K562 (cell line): Measurements from ENCODE around the gene FRMD7. TPM values are rescaled to one million over a fixed set of nuclear protein-coding genes. Genes with fewer than 3 reads are reported as not detected.

Experiments used
- ATAC-seq: fragments of 200-7000 bp; cut with Tn5 transposase; 3 replicates; pipeline ENCODE4 v1.9.1; 2020; ENCODE audit warnings: moderate library complexity
- BruUV-seq: library from RNA; stranded (reverse); fragments of 400-500 nt; replicated peaks from 2 replicates; lab custom pipeline; 2021; lab: Mats Ljungman, UMichigan
- CTCF ChIA-PET: fragments of 300-600 bp; formaldehyde crosslinking; extraction: SDS; loops from one replicate; lab custom pipeline; 2021; ENCODE audit warnings: low intra/inter-chr PET ratio; lab: Yijun Ruan, JAX
- POLR2A ChIA-PET: fragments of 300-600, 350-650 bp; sonication (Branson Sonifier 250); formaldehyde crosslinking; extraction: SDS; loops from one replicate; lab custom pipeline; 2021; ENCODE audit warnings: antibody characterized with exemption, inconsistent platforms; lab: Yijun Ruan, JAX
- DNase-seq, 4 experiments: peaks; one replicate each; pipeline versions ENCODE4 v3.0.0 to v3.0.0-alpha.2; 2011 to 2018; ENCODE audit warnings: low spot score in 3 of 4, mixed read lengths in 3 of 4; ENCODE audit errors: extremely low read depth in 1 of 4
- FAIRE-seq: peaks from 2 replicates; lab custom pipeline; 2011; peaks lifted over from hg19 to GRCh38; lab: Jason Lieb, UNC
- H2AFZ ChIP-seq: 2 replicates; pipeline ENCODE4 v1.6.0; 2011; ENCODE audit warnings: low read depth, low read length, control low read depth, inconsistent platforms
- H3K27ac ChIP-seq: fragments of 200-600 bp; 3 replicates; pipeline ENCODE4 v1.8.0; 2011; ENCODE audit warnings: low read depth, mild to moderate bottlenecking, control low read depth, inconsistent platforms, low read length, moderate library complexity, mixed read lengths; ENCODE audit errors: extremely low read depth
- H3K27me3 ChIP-seq, 2 experiments: fragments of 300-600 bp in 1 of 2; 2 replicates in 1 of 2; 3 replicates in 1 of 2; pipeline versions ENCODE4 v1.6.0 to v1.8.0; 2011; ENCODE audit warnings: inconsistent platforms in 2 of 2, low read length in 2 of 2, mild to moderate bottlenecking in 1 of 2, mixed read lengths in 1 of 2, moderate library complexity in 1 of 2; ENCODE audit not compliant: control insufficient read depth in 2 of 2, insufficient read depth in 2 of 2
- H3K36me3 ChIP-seq: fragments of 300-600 bp; 3 replicates; pipeline ENCODE4 v1.8.0; 2011; ENCODE audit warnings: mild to moderate bottlenecking, low read length, inconsistent platforms; ENCODE audit not compliant: control insufficient read depth, insufficient read depth
- H3K4me1 ChIP-seq, 2 experiments: fragments of 200-600 bp in 1 of 2; replicated peaks in 1 of 2; 2 replicates in 1 of 2; 3 replicates in 1 of 2; pipeline versions ENCODE4 v1.5.1 to v1.8.0; 2011; ENCODE audit warnings: inconsistent platforms in 2 of 2, low read length in 2 of 2, mild to moderate bottlenecking in 1 of 2, mixed read lengths in 1 of 2, moderate library complexity in 1 of 2; ENCODE audit not compliant: control insufficient read depth in 2 of 2, insufficient read depth in 2 of 2
- H3K4me2 ChIP-seq: 2 replicates; pipeline ENCODE4 v1.6.1; 2011; ENCODE audit warnings: low read length, control low read depth, inconsistent platforms, mixed read lengths; ENCODE audit not compliant: insufficient read depth
- H3K4me3 ChIP-seq: fragments of 200-600 bp; sonication (generic), shearing (Covaris generic); 2 replicates; pipeline ENCODE4 v1.5.1; 2016; ENCODE audit warnings: control low read depth, inconsistent platforms
- H3K79me2 ChIP-seq: fragments of 200-600 bp; 3 replicates; pipeline ENCODE4 v1.8.0; 2011; ENCODE audit warnings: low read length, inconsistent platforms; ENCODE audit not compliant: control insufficient read depth, insufficient read depth
- H3K9ac ChIP-seq, 2 experiments: 2 replicates each; pipeline versions ENCODE4 v1.6.0 to v1.6.1; 2011; ENCODE audit warnings: low read depth in 2 of 2, low read length in 2 of 2, control low read depth in 1 of 2, inconsistent platforms in 1 of 2, mild to moderate bottlenecking in 1 of 2, mixed read lengths in 1 of 2; ENCODE audit not compliant: insufficient read depth in 1 of 2
- H3K9me1 ChIP-seq: one replicate; pipeline ENCODE4 v1.6.0; 2011; ENCODE audit warnings: inconsistent platforms, mild to moderate bottlenecking, low read length, moderate library complexity; ENCODE audit not compliant: control insufficient read depth, insufficient read depth
- H3K9me3 ChIP-seq: replicated peaks from 2 replicates; pipeline ENCODE4 v1.5.1; 2011; ENCODE audit warnings: low read depth, low read length, inconsistent platforms; ENCODE audit not compliant: control insufficient read depth, insufficient read depth
- H4K20me1 ChIP-seq: replicated peaks from 2 replicates; pipeline ENCODE4 v1.6.1; 2011; ENCODE audit warnings: low read length, inconsistent platforms, mixed read lengths; ENCODE audit not compliant: control insufficient read depth, insufficient read depth
- BACH1 ChIP-seq: fragments of 200-800 bp; sonication (Bioruptor generic); IDR thresholded peaks from 2 replicates; pipeline ENCODE4 v1.6.1; 2016; ENCODE audit warnings: missing genetic modification characterization, missing compliant biosample characterization
- HLTF ChIP-seq: fragments of 450-650 bp; IDR thresholded peaks from 2 replicates; pipeline ENCODE4 v1.6.1; 2016
- NR1H2 ChIP-seq: sonication (generic); formaldehyde crosslinking; IDR thresholded peaks from 2 replicates; pipeline ENCODE4 v1.4.0; 2020; ENCODE audit warnings: mild to moderate bottlenecking, missing genetic modification reagents
- RBM15 ChIP-seq: fragments of 200-400 bp; formaldehyde crosslinking; IDR thresholded peaks from 2 replicates; pipeline ENCODE4 v1.6.1; 2018; ENCODE audit warnings: mild to moderate bottlenecking, low read length, moderate library complexity; ENCODE audit not compliant: insufficient read depth
- ZC3H4 ChIP-seq: sonication (generic); formaldehyde crosslinking; IDR thresholded peaks from 2 replicates; pipeline ENCODE4 v1.9.0; 2021; ENCODE audit warnings: missing genetic modification reagents, borderline replicate concordance
- ZNF143 ChIP-seq: sonication (generic); formaldehyde crosslinking; IDR thresholded peaks from 2 replicates; pipeline ENCODE4 v1.9.0; 2022; ENCODE audit warnings: mild to moderate bottlenecking, missing genetic modification reagents
- ZNF589 ChIP-seq: fragments of 200-800 bp; sonication (Bioruptor generic); IDR thresholded peaks from 2 replicates; pipeline ENCODE4 v1.6.1; 2016; ENCODE audit warnings: low read depth, missing genetic modification characterization, missing compliant biosample characterization
- ZNF830 ChIP-seq: fragments of 250-450 bp; sonication (Bioruptor Pico); IDR thresholded peaks from 2 replicates; pipeline ENCODE4 v1.5.0; 2021; ENCODE audit warnings: mild to moderate bottlenecking
- WGBS: fragments of 100-300 bp; shearing (Covaris generic); methylation state at CpG from one replicate; pipeline ENCODE4 v1.1.6; 2016; ENCODE audit warnings: low coverage, mixed read lengths; ENCODE audit not compliant: insufficient coverage; ENCODE audit errors: missing lambda C conversion rate; 5-methylcytosine and 5-hydroxymethylcytosine counted together
- in situ Hi-C: fragments of 300-500 bp; cut with MboI; formaldehyde crosslinking; loops from 4 replicates; pipeline ENCODE4 v1.15.0; 2018; ENCODE audit warnings: inconsistent platforms, mixed read lengths
- intact Hi-C: fragments of 100-400 bp; cut with micrococcal nuclease; formaldehyde crosslinking; loops from 2 replicates; pipeline ENCODE4 v1.14.2; 2022
- polyA plus RNA-seq, 8 experiments: library from polyadenylated mRNA; depleted of rRNA in 4 of 8; stranded (reverse) in 5 of 8; unstranded in 3 of 8; fragments of >200 nt; fragmentation: Nextera tagmentation in 2 of 8; fragmentation: Illumina TruSeq in 1 of 8; extraction: Ambion mirVana in 2 of 8; extraction: Trizol in 1 of 8; gene quantifications; 2 replicates each; pipeline versions ENCODE4 v1.2.1 to v1.2.3, GENCODE V29; 2011 to 2014; ENCODE audit warnings: inconsistent platforms in 1 of 8, missing spikeins in 1 of 8
- total RNA-seq, 7 experiments: library from RNA; depleted of rRNA in 6 of 7; stranded (reverse); fragments of >200 nt in 6 of 7; fragmentation: Illumina TruSeq in 2 of 7; extraction: Trizol in 2 of 7; gene quantifications; 2 replicates each; pipeline versions ENCODE4 v1.2.1 to v1.2.3, GENCODE V29; 2011 to 2021; ENCODE audit warnings: low replicate concordance in 1 of 7
- TF ChIP-seq, protein P1 (sequence below): sonication (generic); formaldehyde crosslinking; IDR thresholded peaks from 2 replicates; pipeline ENCODE4 v1.8.0; 2023; ENCODE audit warnings: missing genetic modification reagents, mild to moderate bottlenecking, borderline replicate concordance
- TF ChIP-seq, protein P2 (sequence below): sonication (generic); formaldehyde crosslinking; IDR thresholded peaks from 2 replicates; pipeline ENCODE4 v1.8.1; 2023; ENCODE audit warnings: mild to moderate bottlenecking, missing genetic modification reagents, moderate library complexity
- TF ChIP-seq, protein P3 (sequence below): fragments of 250-450 bp; sonication (Bioruptor Pico); IDR thresholded peaks from 2 replicates; pipeline ENCODE4 v1.5.0; 2021
- TF ChIP-seq, protein P4 (sequence below): IDR thresholded peaks from 2 replicates; pipeline ENCODE4 v1.6.1; 2011; ENCODE audit warnings: borderline replicate concordance, low read depth, mild to moderate bottlenecking, moderate library complexity, low read length; ENCODE audit not compliant: insufficient read depth, poor library complexity, severe bottlenecking

The FRMD7 gene
- total and polyA plus RNA-seq, 9 of the 15 experiments (the other 6 are each of a cell fraction or from before 2014, with no cell fraction given) = 0.06 to 0.09 TPM; not detected in 7

DNA sequence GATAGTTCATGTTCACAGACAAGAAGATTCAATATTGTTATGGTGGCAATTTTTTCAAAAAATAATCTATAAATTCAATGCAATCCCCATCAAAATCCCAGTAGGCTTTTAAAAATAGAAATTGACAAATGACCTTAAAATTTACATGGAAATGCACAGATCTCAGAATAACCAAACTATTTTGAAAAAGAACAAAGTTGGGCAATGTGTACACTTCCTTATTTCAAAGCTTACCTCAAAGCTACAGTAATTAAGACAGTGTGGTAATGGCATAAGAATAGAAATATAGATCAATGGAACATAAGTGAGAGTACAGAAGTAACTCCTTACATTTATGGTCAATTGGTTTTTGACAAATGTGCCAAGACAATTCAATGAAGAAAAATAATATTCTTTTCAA is 39.0 kb downstream of the FRMD7 start (continued):
- TF ChIP-seq, protein P1, sequence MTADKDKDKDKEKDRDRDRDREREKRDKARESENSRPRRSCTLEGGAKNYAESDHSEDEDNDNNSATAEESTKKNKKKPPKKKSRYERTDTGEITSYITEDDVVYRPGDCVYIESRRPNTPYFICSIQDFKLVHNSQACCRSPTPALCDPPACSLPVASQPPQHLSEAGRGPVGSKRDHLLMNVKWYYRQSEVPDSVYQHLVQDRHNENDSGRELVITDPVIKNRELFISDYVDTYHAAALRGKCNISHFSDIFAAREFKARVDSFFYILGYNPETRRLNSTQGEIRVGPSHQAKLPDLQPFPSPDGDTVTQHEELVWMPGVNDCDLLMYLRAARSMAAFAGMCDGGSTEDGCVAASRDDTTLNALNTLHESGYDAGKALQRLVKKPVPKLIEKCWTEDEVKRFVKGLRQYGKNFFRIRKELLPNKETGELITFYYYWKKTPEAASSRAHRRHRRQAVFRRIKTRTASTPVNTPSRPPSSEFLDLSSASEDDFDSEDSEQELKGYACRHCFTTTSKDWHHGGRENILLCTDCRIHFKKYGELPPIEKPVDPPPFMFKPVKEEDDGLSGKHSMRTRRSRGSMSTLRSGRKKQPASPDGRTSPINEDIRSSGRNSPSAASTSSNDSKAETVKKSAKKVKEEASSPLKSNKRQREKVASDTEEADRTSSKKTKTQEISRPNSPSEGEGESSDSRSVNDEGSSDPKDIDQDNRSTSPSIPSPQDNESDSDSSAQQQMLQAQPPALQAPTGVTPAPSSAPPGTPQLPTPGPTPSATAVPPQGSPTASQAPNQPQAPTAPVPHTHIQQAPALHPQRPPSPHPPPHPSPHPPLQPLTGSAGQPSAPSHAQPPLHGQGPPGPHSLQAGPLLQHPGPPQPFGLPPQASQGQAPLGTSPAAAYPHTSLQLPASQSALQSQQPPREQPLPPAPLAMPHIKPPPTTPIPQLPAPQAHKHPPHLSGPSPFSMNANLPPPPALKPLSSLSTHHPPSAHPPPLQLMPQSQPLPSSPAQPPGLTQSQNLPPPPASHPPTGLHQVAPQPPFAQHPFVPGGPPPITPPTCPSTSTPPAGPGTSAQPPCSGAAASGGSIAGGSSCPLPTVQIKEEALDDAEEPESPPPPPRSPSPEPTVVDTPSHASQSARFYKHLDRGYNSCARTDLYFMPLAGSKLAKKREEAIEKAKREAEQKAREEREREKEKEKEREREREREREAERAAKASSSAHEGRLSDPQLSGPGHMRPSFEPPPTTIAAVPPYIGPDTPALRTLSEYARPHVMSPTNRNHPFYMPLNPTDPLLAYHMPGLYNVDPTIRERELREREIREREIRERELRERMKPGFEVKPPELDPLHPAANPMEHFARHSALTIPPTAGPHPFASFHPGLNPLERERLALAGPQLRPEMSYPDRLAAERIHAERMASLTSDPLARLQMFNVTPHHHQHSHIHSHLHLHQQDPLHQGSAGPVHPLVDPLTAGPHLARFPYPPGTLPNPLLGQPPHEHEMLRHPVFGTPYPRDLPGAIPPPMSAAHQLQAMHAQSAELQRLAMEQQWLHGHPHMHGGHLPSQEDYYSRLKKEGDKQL (CRISPR knock-in tag) = no peak
- TF ChIP-seq HLTF (no peak), ZNF589 (no peak), ZNF830 (CRISPR knock-in tag) (no peak)

GRCh38 chrX:132086672-132087071 is 41.1 kb downstream of the FRMD7 start:
- Histone ChIP-seq H3K4me1 (no peaks in the 10 kb centered on the region), H3K9me1 (no peaks in the 10 kb centered on the region), H3K79me2 (no peaks in the 10 kb centered on the region), H3K36me3 (no peaks in the 10 kb centered on the region), H3K4me3 (no peak overlapping the region), H4K20me1 (no peaks in the 10 kb centered on the region), H3K27me3 (peaks cover 0 to 5% of the 10 kb centered on the region in 2 experiments; a peak in 3 of 5 replicates), H3K9ac (no peak overlapping the region), H2AFZ (no peak overlapping the region), H3K9me3 (no peaks in the 10 kb centered on the region; the same call in 1 of the 2 replicates), H3K27ac (no peak overlapping the region), H3K4me2 (no peak overlapping the region)
- FAIRE-seq (no peak), ATAC-seq (no peak), DNase-seq (no peak)
- in situ Hi-C loops = loop anchor here (10.0 to 25.0 kb wide), 2 partner anchors 128 to 526 kb away; partner anchors contain the start of gene RAP2C
- no TSS peak for BruUV-seq
- WGBS = 0% methylated on average over 2 of the region's 2 CpGs
- ChIA-PET CTCF (interaction anchor here (0.6 kb wide), 1 partner anchor 65 kb away, joined by 3 read pairs; no protein-coding TSS in a partner anchor), POLR2A (no interaction called here)
- intact Hi-C loops = no loop called here
- TF ChIP-seq ZC3H4 (CRISPR knock-in tag) (no peak), NR1H2 (CRISPR knock-in tag) (no peak), BACH1 (tag) (no peak), RBM15 (no peak), ZNF143 (CRISPR knock-in tag) (no peak)
- TF ChIP-seq, protein P2, sequence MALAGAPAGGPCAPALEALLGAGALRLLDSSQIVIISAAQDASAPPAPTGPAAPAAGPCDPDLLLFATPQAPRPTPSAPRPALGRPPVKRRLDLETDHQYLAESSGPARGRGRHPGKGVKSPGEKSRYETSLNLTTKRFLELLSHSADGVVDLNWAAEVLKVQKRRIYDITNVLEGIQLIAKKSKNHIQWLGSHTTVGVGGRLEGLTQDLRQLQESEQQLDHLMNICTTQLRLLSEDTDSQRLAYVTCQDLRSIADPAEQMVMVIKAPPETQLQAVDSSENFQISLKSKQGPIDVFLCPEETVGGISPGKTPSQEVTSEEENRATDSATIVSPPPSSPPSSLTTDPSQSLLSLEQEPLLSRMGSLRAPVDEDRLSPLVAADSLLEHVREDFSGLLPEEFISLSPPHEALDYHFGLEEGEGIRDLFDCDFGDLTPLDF = no peak
- TF ChIP-seq, protein P3, sequence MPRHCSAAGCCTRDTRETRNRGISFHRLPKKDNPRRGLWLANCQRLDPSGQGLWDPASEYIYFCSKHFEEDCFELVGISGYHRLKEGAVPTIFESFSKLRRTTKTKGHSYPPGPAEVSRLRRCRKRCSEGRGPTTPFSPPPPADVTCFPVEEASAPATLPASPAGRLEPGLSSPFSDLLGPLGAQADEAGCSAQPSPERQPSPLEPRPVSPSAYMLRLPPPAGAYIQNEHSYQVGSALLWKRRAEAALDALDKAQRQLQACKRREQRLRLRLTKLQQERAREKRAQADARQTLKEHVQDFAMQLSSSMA (CRISPR knock-in tag) = no peak
- TF ChIP-seq, protein P4, sequence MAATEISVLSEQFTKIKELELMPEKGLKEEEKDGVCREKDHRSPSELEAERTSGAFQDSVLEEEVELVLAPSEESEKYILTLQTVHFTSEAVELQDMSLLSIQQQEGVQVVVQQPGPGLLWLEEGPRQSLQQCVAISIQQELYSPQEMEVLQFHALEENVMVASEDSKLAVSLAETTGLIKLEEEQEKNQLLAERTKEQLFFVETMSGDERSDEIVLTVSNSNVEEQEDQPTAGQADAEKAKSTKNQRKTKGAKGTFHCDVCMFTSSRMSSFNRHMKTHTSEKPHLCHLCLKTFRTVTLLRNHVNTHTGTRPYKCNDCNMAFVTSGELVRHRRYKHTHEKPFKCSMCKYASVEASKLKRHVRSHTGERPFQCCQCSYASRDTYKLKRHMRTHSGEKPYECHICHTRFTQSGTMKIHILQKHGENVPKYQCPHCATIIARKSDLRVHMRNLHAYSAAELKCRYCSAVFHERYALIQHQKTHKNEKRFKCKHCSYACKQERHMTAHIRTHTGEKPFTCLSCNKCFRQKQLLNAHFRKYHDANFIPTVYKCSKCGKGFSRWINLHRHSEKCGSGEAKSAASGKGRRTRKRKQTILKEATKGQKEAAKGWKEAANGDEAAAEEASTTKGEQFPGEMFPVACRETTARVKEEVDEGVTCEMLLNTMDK = no peak
